Epithelial cell of esophagus (primary cell): ENCODE results near the gene SLC66A2.

Experiments used
- DNase-seq: peaks from one replicate; pipeline ENCODE4 v3.0.0; 2010; ENCODE audit warnings: low read depth
- H3K4me3 ChIP-seq: 2 replicates; pipeline ENCODE4 v1.5.1; 2011; ENCODE audit warnings: mild to moderate bottlenecking, low read length, control low read depth
- TF ChIP-seq, protein P1 (sequence below): IDR thresholded peaks from 2 replicates; pipeline ENCODE4 v1.5.1; 2011; ENCODE audit warnings: low read depth, mild to moderate bottlenecking, low read length, control low read depth, inconsistent platforms; ENCODE audit not compliant: insufficient read depth; ENCODE audit errors: missing control alignments

The SLC66A2 gene

DNA sequence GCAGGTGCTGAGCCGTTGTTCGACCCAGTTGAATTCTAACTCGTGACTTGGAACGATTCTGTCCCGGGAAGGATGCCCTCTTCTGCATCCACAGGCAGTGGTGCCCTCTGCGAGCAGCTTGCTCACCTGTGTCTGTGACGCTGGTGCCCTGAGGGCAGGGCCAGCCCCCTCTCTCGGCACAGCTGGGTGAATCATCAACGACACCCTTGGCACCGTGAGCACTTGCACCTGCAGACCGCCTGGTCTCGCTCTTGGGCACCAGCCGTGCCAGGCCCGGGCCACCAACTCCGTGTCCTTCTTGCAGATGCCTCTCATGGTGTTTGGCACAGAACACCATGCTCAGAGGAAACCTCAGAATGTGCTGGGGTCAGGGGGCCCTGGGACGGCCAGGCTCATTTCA lies 75.0 kb downstream of the SLC66A2 start:
- TF ChIP-seq, protein P1, sequence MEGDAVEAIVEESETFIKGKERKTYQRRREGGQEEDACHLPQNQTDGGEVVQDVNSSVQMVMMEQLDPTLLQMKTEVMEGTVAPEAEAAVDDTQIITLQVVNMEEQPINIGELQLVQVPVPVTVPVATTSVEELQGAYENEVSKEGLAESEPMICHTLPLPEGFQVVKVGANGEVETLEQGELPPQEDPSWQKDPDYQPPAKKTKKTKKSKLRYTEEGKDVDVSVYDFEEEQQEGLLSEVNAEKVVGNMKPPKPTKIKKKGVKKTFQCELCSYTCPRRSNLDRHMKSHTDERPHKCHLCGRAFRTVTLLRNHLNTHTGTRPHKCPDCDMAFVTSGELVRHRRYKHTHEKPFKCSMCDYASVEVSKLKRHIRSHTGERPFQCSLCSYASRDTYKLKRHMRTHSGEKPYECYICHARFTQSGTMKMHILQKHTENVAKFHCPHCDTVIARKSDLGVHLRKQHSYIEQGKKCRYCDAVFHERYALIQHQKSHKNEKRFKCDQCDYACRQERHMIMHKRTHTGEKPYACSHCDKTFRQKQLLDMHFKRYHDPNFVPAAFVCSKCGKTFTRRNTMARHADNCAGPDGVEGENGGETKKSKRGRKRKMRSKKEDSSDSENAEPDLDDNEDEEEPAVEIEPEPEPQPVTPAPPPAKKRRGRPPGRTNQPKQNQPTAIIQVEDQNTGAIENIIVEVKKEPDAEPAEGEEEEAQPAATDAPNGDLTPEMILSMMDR: no peak
- DNase-seq: no peak
- H3K4me3 ChIP-seq: no peak overlapping the region

DNA sequence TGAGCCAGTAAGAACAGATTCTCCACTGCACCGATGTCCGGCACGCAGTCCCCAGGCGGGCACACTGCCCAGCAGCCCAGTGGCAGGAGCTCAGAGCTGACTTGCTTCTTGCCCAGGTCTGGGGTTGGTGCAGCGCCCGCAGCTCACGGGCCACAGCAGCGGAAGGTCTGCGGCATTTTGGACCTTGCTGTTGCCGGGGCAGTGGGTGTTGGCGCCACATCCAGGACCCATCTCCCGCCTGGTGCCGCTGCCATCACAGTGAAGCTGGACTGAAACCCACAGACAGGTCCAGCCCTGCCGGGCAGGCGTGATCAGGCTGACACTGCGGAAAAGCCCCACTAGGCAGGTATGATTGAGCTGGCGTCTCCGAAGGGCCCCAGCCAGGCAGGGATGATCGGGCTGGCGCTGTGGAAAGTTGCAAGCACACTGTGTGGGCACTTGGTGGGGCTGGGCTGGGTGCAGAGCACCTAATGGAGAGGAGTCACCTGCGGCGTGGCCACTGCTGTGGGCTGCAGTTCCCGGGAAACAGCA lies 75.5 kb downstream of the SLC66A2 start:
- DNase-seq: no peak
- TF ChIP-seq, protein P1: no peak
- no peak overlapping the region for H3K4me3 ChIP-seq

DNA sequence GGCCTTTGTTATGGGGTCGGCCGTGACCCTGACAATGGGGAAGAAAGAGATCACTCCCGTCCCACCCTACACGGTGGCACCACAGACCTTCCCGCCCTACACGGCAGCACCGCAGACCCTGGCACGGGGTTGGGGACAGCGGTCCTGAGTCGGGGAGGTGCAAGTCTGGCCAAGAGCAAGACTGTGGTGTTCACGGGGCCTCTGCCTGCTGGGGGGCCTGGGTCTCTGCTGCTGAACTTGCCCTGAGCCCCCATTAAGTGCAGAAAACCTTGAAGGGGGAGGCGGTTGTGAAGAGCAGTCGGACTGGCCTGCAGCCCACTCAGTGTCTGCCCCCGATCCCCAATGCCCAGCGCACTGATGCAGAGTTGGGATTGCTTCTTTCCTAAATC lies 75.9 kb downstream of the SLC66A2 start:
- DNase-seq: no peak
- TF ChIP-seq, protein P1: no peak
- no peak overlapping the region for H3K4me3 ChIP-seq

DNA sequence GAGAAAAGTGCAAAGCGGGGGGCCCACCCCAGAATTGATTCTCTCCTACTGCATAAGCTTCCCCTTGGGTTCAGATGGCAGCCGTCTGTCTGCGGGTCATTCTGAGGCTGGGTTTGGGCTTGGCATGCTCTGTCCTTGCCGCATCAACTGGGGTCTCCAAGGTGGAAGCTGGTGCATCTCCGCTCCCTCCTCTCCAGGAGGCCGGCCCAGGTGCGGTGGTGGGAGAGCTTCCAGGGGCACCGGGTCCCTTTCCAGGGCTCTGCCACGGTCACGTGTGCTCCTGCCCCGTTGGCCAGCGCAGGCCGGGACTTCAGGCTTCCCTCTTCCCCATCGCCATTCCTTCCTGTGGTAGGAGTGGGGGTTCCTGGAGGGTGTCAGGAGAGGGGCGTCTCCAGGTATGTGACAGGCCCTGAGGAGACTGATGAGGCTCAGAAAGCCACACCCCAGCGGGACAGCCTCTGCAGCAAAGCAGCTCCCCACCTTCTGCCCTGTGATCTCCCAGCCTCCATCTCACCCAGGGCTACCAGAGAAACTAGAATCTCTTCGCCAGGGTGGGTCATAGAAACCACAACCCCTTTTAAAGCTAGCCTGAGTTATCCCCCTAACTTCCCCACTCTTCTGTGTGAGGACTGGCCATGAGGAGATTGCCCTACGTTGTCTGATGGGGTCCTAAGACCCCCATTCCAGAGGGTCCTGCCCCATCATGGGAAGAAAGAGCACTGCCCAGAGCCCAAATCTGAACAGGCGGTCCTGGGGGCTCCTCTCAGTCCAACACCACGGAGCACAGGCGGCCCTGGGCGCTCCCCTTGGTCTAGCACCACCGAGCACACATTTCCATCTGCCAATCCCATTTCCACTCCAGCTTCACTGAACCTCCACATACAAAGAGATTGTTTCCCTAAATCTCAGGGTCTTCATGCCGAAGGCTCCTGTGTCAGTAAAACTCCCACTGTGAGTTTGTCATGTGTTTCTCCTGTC lies 76.6 kb downstream of the SLC66A2 start:
- TF ChIP-seq, protein P1: no peak
- H3K4me3 ChIP-seq: no peak overlapping the region

DNA sequence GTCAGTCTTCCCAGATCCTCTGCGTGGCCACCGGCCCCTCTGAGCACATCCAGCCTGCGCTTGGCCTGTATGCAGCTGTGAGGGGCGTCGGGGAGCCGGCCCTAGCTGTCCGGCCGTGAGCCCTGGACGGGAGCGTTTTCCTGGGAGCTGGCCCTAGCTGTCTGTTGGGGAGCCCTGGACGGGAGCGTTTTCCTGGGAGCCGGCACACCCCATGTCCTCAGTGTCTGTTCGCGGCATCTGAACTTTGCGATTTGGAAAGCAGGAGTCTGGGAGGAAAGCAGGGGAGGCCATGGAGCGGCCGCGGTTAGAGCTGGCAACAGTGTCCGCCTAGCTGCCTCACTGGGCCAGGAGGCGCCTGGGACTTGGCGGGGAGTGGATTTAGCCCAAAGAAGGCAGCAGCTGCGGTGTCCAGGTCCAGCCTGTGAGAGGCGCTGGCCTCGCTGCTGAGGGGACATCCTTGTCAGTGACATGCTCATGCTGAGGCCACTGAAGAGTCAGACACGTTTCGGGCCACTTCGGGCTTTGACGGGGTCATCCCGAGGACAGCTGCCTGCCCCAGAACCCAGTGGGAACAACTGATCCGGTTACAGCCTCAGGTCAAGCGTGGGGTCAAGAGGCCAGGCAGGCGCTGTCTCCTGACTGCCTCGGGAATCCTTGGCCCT lies 77.9 kb downstream of the SLC66A2 start:
- TF ChIP-seq, protein P1: no peak
- no peak for DNase-seq
- no peak overlapping the region for H3K4me3 ChIP-seq

More for the DNA sequence above, 76.6 kb downstream of the SLC66A2 start:
- DNase-seq: no peak

DNA sequence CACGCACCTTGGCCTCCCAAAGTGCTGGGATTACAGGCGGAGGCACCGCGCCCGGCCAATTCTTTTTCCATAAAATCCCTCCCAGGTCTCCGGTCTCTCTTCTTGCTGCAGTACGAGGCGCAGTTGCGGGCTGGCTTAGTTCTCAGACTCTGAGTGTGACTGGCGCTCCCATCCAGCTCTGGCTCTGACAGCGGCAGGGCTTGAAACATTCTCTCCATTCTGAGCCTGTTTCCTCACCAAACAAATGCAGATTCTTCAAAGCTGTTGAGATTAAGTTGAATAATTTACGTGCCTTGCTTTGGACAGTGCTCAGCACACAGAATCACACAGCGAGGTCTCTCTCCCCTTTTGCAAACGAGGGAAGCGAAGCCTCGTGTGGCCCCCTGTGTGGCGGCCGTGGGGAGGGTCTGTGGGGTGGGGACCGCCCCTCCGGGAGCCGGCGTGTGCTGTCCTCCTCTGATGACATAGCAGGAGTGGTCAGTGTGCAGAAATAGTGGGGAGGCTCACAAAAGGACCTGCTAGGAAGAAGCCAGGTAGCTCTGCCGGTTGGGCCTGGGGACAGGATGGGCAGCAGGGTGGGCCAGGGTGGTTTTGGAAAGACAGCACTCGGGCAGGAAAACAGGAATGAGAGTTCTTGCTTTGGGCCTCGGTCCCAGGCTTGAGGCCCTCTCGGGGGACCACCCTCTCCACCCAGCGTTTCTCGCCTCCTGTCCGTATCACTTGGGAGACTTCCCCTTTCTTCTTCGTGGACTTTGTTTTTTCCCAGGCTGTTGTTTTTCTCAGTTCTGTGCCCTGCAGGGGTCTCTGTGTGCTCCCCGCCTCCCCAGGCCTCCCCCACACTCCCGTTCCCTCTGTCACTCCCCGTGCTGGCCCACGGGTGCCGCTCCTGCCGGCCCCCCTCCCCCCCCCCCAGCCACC lies 78.7 kb downstream of the SLC66A2 start:
- no peak for DNase-seq
- TF ChIP-seq, protein P1: no peak
- H3K4me3 ChIP-seq: no peak overlapping the region
